B cell (primary cell): ENCODE measurements around the gene DRD2. TPM values are rescaled to one million over a fixed set of nuclear protein-coding genes. Genes with fewer than 3 reads are reported as not detected.

Experiments
- ATAC-seq: fragments of 200-7000 bp; cut with Tn5 transposase; one replicate; pipeline ENCODE4 v1.10.0; 2021; ENCODE audit warnings: low read depth, mild to moderate bottlenecking, moderate number of reproducible peaks, moderate library complexity
- CTCF ChIA-PET: fragments of 350-600 bp; sonication (Branson Sonifier 250); formaldehyde crosslinking; loops from one replicate; lab custom pipeline; 2021; ENCODE audit warnings: antibody characterized with exemption, inconsistent platforms; lab: Charles Lee
- POLR2A ChIA-PET: fragments of 350-600 bp; sonication (Branson Sonifier 250); formaldehyde crosslinking; loops from one replicate; lab custom pipeline; 2021; ENCODE audit warnings: antibody characterized with exemption; lab: Charles Lee
- DNase-seq: peaks from one replicate; pipeline ENCODE4 v3.0.0; 2013
- H2AFZ ChIP-seq: 2 replicates; pipeline ENCODE4 v1.6.1; 2012; ENCODE audit warnings: mild to moderate bottlenecking, low read depth, low read length; ENCODE audit not compliant: insufficient read depth, poor library complexity, severe bottlenecking
- H3K27ac ChIP-seq, 2 donors: 1 replicate in 1 of 2; 2 replicates in 1 of 2; pipeline ENCODE4 v1.5.1; 2012 to 2013; ENCODE audit warnings: low read length in 2 of 2, mild to moderate bottlenecking in 2 of 2, moderate library complexity in 1 of 2
- H3K27me3 ChIP-seq, 4 experiments: fragments of 200-600 bp in 1 of 4; sonication (generic) in 1 of 4; replicated peaks in 1 of 4; 1 replicate in 2 of 4; 2 replicates in 2 of 4; pipeline versions ENCODE4 v1.6.1 to v1.7.0; 2013 to 2016; ENCODE audit warnings: low read length in 3 of 4, mild to moderate bottlenecking in 2 of 4, mixed read lengths in 1 of 4, moderate library complexity in 1 of 4; ENCODE audit not compliant: insufficient read depth in 4 of 4, control insufficient read depth in 3 of 4; ENCODE audit errors: control extremely low read depth in 1 of 4
- H3K36me3 ChIP-seq, 2 experiments: replicated peaks in 1 of 2; 1 replicate in 1 of 2; 2 replicates in 1 of 2; pipeline versions ENCODE4 v1.6.1 to v1.7.1; 2013; ENCODE audit warnings: low read length in 1 of 2; ENCODE audit not compliant: insufficient read depth in 2 of 2, control insufficient read depth in 1 of 2; ENCODE audit errors: control extremely low read depth in 1 of 2, extremely low read depth in 1 of 2
- H3K4me1 ChIP-seq, 2 donors: fragments of 200-600 bp in 1 of 2; sonication (generic) in 1 of 2; 1 replicate in 1 of 2; 2 replicates in 1 of 2; pipeline versions ENCODE4 v1.5.1 to v1.6.1; 2013 to 2017; ENCODE audit warnings: low read length in 2 of 2; ENCODE audit not compliant: control insufficient read depth in 2 of 2, insufficient read depth in 2 of 2
- H3K4me2 ChIP-seq: replicated peaks from 2 replicates; pipeline ENCODE3; 2012; ENCODE audit warnings: mild to moderate bottlenecking, low read depth, low read length; ENCODE audit not compliant: poor library complexity, severe bottlenecking
- H3K4me3 ChIP-seq, 5 experiments: fragments of 200-600 bp in 1 of 5; sonication (generic) in 1 of 5; 1 replicate in 3 of 5; 2 replicates in 2 of 5; pipeline versions ENCODE4 v1.5.1 to v1.7.0; 2011 to 2016; ENCODE audit warnings: low read length in 4 of 5, mild to moderate bottlenecking in 4 of 5, low read depth in 2 of 5, control low read depth in 1 of 5, moderate library complexity in 1 of 5; ENCODE audit not compliant: insufficient read depth in 1 of 5; ENCODE audit errors: control extremely low read depth in 1 of 5, extremely low read depth in 1 of 5
- H3K79me2 ChIP-seq: fragments of 200-600 bp; sonication (generic); one replicate; pipeline ENCODE4 v1.6.0; 2016; ENCODE audit warnings: low read length; ENCODE audit not compliant: control insufficient read depth, insufficient read depth
- H3K9ac ChIP-seq: fragments of 200-600 bp; sonication (generic); 2 replicates; pipeline ENCODE4 v1.6.1; 2017; ENCODE audit warnings: mild to moderate bottlenecking, low read length, moderate library complexity
- H3K9me3 ChIP-seq, 3 donors: one replicate each; pipeline versions ENCODE4 v1.6.1 to v1.7.1; 2013; ENCODE audit warnings: low read length in 2 of 3; ENCODE audit not compliant: control insufficient read depth in 2 of 3, insufficient read depth in 1 of 3; ENCODE audit errors: control extremely low read depth in 1 of 3
- H4K20me1 ChIP-seq: 2 replicates; pipeline ENCODE4 v1.6.0; 2012; ENCODE audit warnings: mild to moderate bottlenecking, low read length; ENCODE audit not compliant: insufficient read depth, control insufficient read depth, poor library complexity, severe bottlenecking
- H3K27ac Mint-ChIP-seq: one replicate; pipeline ENCODE4 v1.8.0; 2021; ENCODE audit warnings: mixed read lengths
- H3K27me3 Mint-ChIP-seq: one replicate; pipeline ENCODE4 v1.8.0; 2021; ENCODE audit warnings: mixed read lengths
- H3K4me1 Mint-ChIP-seq: one replicate; pipeline ENCODE4 v1.8.0; 2021; ENCODE audit warnings: mixed read lengths
- H3K4me3 Mint-ChIP-seq: one replicate; pipeline ENCODE4 v1.8.0; 2021; ENCODE audit warnings: mixed read lengths
- H3K9me3 Mint-ChIP-seq: one replicate; pipeline ENCODE4 v1.8.0; 2022; ENCODE audit warnings: mixed read lengths; ENCODE audit not compliant: insufficient read depth
- CTCF ChIP-seq: fragments of 200-600 bp; IDR thresholded peaks from one replicate; pipeline ENCODE4 v1.8.0; 2022; ENCODE audit warnings: antibody characterized with exemption, mild to moderate bottlenecking
- EZH2 ChIP-seq: IDR thresholded peaks from 2 replicates; pipeline ENCODE4 v1.6.1; 2012; ENCODE audit warnings: borderline replicate concordance, low read depth, mild to moderate bottlenecking, moderate library complexity, low read length; ENCODE audit not compliant: insufficient read depth, poor library complexity, severe bottlenecking
- WGBS: methylation state at CpG from one replicate; pipeline ENCODE4 v1.1.5; 2013; ENCODE audit warnings: missing lambda C conversion rate; ENCODE audit not compliant: insufficient coverage; 5-methylcytosine and 5-hydroxymethylcytosine counted together
- intact Hi-C: fragments of 100-400 bp; cut with micrococcal nuclease; formaldehyde crosslinking; loops from one replicate; pipeline ENCODE4 v1.10.0; 2022
- polyA plus RNA-seq: library from polyadenylated mRNA; depleted of rRNA; stranded (reverse); fragments of >200 nt; gene quantifications from 2 replicates; pipeline ENCODE4 v1.2.3, GENCODE V29; 2012
- total RNA-seq, 2 donors: library from RNA; stranded (reverse); fragments of 120-200 nt in 1 of 2; gene quantifications; 1 replicate in 1 of 2; 2 replicates in 1 of 2; pipeline versions ENCODE4 v1.2.3 to v1.2.4, GENCODE V29; 2013 to 2022

DRD2 gene
- total and polyA plus RNA-seq, 2 donors (not counting 1 experiment from before 2014, with no cell fraction given) = not detected

GRCh38 chr11:113412675-113413074 is 62.5 kb downstream of the DRD2 start:
- no peak for DNase-seq
- Histone ChIP-seq H3K36me3 (no peaks in the 10 kb centered on the region), H3K9me3 (peaks cover 0 to 3% (median 0%) of the 10 kb centered on the region in 3 donors), H3K27ac (no peak overlapping the region), H3K79me2 (no peaks in the 10 kb centered on the region), H3K4me3 (no peak overlapping the region), H3K27me3 (no peaks in the 10 kb centered on the region), H3K9ac (no peak overlapping the region), H2AFZ (no peak overlapping the region), H3K4me2 (no peak overlapping the region), H3K4me1 (no peaks in the 10 kb centered on the region), H4K20me1 (no peaks in the 10 kb centered on the region)
- WGBS = 95% methylated on average over 9 of the region's 9 CpGs
- Mint-ChIP-seq H3K9me3 (peaks cover 2% of the 10 kb centered on the region), H3K27me3 (peaks cover 7% of the 10 kb centered on the region), H3K4me3 (no peak overlapping the region), H3K4me1 (no peaks in the 10 kb centered on the region), H3K27ac (no peak overlapping the region)
- TF ChIP-seq CTCF = no peak
- no peak for TF ChIP-seq EZH2
- ATAC-seq = no peak
- CTCF ChIA-PET = no interaction called here
- POLR2A ChIA-PET = no interaction called here
- intact Hi-C loops = no loop called here

- H3K27me3 ChIP-seq = no peaks in the 10 kb centered on the region
- intact Hi-C loops = no loop called here
- peaks cover 0 to 3% (median 0%) of the 10 kb centered on the region in 3 donors for H3K9me3 ChIP-seq
- no peaks in the 10 kb centered on the region for H3K36me3 ChIP-seq
- Mint-ChIP-seq H3K4me3 (no peak overlapping the region), H3K27ac (no peak overlapping the region), H3K4me1 (no peaks in the 10 kb centered on the region), H3K9me3 (peaks cover 2% of the 10 kb centered on the region), H3K27me3 (peaks cover 7% of the 10 kb centered on the region)
- H4K20me1 ChIP-seq = no peaks in the 10 kb centered on the region
- ATAC-seq (no peak), DNase-seq (no peak)
- H3K79me2 ChIP-seq = no peaks in the 10 kb centered on the region
- WGBS = 83% methylated on average over 1 of the region's 3 CpGs
- H3K4me1 ChIP-seq = no peaks in the 10 kb centered on the region
- TF ChIP-seq CTCF (no peak), EZH2 (no peak)
- no peak overlapping the region for H2AFZ ChIP-seq
- H3K9ac ChIP-seq = no peak overlapping the region
- H3K4me3 ChIP-seq = no peak overlapping the region
- no peak overlapping the region for H3K27ac ChIP-seq
- ChIA-PET POLR2A (no interaction called here), CTCF (no interaction called here)
- no peak overlapping the region for H3K4me2 ChIP-seq
Observed at GRCh38 chr11:113411536-113411935, 63.7 kb downstream of the DRD2 start.
